Hippocampal formation (tissue), 2 donors: ENCODE data around the gene ERCC6L.

Experiments
- DNase-seq, 2 donors: peaks; one replicate each; lab custom pipeline; 2025; lab: John Stamatoyannopoulos, UW

Gene ERCC6L, protein sequence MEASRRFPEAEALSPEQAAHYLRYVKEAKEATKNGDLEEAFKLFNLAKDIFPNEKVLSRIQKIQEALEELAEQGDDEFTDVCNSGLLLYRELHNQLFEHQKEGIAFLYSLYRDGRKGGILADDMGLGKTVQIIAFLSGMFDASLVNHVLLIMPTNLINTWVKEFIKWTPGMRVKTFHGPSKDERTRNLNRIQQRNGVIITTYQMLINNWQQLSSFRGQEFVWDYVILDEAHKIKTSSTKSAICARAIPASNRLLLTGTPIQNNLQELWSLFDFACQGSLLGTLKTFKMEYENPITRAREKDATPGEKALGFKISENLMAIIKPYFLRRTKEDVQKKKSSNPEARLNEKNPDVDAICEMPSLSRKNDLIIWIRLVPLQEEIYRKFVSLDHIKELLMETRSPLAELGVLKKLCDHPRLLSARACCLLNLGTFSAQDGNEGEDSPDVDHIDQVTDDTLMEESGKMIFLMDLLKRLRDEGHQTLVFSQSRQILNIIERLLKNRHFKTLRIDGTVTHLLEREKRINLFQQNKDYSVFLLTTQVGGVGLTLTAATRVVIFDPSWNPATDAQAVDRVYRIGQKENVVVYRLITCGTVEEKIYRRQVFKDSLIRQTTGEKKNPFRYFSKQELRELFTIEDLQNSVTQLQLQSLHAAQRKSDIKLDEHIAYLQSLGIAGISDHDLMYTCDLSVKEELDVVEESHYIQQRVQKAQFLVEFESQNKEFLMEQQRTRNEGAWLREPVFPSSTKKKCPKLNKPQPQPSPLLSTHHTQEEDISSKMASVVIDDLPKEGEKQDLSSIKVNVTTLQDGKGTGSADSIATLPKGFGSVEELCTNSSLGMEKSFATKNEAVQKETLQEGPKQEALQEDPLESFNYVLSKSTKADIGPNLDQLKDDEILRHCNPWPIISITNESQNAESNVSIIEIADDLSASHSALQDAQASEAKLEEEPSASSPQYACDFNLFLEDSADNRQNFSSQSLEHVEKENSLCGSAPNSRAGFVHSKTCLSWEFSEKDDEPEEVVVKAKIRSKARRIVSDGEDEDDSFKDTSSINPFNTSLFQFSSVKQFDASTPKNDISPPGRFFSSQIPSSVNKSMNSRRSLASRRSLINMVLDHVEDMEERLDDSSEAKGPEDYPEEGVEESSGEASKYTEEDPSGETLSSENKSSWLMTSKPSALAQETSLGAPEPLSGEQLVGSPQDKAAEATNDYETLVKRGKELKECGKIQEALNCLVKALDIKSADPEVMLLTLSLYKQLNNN

DNA sequence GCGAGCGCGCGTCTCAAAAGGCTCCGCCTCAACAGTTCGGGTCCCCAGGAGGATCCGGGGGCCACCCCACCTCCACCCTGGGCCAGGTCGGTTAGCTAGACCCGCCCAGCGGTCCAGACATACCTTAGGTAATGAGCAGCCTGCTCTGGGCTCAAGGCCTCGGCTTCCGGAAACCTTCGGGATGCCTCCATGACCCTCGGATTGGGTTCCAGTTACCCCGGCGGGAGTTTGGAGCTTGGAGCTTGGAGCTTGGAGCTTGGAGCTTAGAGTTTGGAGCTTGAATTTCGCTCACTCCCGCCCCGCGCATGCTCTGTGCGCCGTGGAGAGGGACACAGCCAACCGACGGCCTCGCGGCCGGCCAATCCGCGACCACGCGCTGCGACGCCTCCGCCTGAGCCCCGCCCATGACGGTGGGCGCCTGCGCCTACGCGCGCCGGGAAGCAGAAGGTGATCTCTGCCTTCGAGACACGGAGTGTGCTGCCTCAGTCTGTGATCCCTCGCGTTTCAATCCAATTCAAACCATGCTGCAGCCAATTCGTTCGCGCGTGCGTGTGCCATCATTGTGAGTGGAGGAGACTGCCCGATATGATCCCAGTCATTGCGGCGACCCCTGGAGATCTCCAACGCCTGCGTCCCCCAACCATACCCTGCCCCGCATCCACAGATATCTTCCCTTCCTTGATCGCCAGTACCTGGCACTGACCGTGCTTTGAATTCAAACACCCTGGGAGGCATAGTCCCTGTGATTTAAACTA lies at the start of gene ERCC6L:
Gene ERCC6L (minus strand): TSS at position 307 of the 755 bp plus-strand sequence. CDS start 116 bp downstream, at position 191.
- peak; percentile 28 to 73 for DNase-seq

DNA sequence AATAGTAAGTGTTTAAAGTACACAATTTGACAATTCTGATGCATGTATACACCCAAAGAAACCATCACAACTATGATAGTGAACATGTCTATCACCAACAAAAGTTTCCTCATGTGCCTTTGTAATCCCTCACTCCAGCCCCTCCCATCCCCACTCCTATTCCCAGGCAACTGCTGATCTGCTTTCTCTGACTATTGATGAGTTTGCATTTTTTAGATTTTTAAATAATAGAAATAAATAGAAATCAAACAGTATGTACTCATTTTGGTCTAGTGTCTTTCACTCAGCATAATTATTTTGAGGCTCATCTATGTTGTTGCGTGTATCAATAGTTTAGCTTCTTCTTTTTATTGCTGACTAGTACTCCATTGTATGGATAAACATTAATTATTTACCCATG lies 43.5 kb upstream of the ERCC6L start:
- DNase-seq = no peak

GRCh38 chrX:72280321-72280845 lies 41.6 kb upstream of the ERCC6L start:
- DNase-seq = no peak

DNA sequence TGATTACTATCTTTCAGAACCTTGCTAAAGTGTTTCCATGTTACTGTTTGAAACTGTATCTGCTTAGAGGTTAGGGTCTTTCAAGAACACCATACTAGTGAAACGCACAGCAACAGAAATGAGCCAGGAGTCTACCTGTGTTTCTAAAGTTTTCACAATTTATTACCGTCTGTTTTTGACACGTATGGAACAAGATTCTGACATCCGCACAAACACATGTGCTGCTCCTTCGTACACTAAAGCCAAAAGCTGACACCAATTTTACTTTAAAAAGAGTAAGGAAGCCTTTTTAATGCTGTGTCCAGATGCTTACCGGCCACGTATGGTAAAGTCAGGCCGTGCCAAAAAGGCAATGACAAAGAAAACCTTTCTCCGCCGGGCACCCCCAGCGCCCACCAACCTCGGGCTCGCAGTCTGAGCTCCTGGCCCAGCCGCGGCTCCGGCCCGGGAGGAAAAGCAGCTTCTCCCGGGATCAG lies 37.7 kb upstream of the ERCC6L start:
- no peak for DNase-seq

GRCh38 chrX:72274526-72274925 lies 35.7 kb upstream of the ERCC6L start:
- no peak for DNase-seq

- DNase-seq = no peak
These were observed 34.9 kb upstream of the ERCC6L start for GRCh38 chrX:72273718-72274117.

GRCh38 chrX:72272868-72273267 lies 34.0 kb upstream of the ERCC6L start:
- DNase-seq = no peak

DNA sequence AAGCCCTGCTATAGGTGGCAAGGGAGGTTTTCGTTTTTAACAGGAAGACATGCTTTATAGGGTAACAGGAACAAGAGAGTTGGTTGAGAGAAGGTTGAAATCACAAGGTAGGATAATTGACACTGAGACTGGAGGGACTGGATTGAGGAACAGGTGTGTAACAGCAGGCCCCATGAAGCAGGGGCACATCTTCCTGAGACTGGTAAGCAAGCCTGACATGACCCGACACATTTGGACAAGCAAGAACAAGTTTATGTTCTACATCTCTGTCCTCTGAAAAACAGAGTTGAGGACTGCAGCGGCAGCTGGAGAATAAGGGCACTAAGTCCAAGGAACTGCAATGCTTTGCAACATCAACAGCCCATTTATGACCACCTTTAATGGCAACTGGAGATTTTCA lies 33.0 kb upstream of the ERCC6L start:
- no peak for DNase-seq

DNA sequence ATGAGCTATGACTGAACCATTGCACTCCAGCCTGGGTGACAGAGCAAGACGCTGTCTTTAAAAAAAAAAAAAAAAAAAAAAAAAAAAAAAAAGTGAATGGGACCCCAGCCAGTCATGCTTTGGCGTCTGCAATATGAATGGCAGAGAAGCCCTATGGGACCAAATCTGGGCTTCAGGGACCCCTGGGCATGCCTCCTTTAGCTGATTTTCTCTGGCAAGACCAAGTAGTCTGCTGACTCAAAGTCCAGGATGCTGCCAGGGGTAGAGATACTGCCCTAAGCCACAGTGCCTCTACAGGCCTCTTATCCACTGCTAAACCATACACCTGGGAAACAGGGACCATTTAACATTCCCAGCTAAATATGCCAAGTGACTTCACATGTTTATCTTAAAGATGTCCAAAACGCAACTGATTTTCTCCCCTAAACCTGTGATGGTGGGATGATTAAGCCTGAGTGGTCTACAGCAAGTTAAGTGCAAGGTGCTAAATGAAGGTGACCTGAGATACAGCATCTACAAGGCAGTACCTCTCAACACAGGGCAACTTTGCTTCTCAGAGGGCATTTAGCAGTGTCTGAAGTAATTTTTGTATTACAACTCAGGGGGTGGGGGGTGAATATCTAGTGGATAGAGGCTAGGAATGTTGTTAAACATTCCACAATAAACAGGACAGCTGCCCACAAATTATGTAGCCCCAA lies 32.4 kb upstream of the ERCC6L start:
- DNase-seq = no peak

- no peak for DNase-seq
These were observed 31.6 kb upstream of the ERCC6L start for GRCh38 chrX:72270316-72270866.

GRCh38 chrX:72269671-72270251 lies 30.9 kb upstream of the ERCC6L start:
- no peak for DNase-seq

DNA sequence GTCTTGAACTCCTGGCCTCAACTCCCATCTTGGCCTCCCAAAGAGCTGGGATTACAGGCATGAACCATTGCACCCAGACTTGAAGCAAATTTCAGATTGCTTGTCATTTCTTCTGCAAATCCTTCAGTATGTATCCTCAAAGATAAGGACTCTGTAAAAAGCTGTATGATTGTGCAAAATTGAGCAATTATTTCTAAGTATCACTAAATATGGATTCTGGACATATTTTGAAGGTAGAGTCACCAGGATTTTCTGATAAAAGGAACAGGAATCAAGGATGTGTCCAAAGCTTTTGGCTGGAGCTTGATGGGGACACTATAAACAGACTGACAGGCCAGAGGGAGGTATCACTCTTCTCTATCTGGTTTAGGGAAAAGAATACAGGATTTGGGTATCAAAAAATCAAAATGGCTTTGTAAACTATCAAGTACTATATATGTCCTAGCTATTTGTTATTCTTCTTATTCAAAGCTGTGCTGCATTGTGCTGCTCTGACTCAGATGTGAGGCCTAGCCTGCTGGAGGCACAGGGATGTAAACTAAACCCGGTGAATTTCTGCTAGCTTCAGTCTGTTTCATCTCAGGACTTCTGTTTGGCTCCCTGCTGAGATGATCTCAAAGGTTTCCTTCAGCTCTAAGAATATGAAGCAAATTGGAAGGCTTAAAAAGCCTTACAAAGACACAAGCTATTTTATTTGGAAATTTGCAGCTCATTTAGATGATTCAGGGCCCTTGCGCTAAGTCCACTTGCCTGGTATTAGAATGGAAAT lies 30.0 kb upstream of the ERCC6L start:
- DNase-seq = no peak

DNA sequence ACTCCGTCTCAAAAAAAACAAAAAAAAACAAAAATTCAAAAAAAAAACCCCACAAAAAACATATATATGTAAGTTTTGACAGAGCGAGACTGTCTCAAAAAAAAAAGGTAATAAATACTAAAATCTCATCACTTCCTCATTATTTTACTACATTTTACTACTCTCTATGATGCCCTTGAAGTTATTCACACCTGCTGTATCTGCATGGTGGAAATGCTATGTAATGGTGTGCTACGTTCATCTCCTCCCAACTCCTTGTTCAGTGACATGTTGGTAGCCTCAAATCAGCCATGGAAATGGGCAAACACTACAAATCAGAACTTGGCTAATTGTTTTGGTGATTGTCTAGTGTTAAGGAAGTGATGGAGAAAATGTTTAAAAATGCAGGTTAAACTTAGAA lies 26.4 kb upstream of the ERCC6L start:
- DNase-seq = no peak

DNA sequence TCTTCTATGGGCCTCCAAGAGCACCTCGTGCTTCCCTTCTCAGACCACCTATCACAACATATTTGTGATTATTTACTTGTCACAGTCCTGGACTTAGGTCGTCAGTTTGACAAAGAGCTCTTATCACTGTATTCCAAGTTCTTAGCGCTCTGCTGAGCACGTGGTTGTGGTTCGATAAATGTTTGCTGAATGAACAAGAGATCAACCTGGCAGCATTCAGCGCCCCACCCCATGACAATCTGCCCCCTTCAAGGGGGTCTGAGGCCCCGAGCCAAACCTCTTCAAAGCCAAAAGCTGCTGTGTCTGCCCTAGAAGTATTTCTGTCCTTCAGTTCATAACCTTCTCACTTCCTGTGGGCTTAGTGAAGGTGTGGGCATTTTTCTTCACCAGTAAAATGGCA lies 23.2 kb upstream of the ERCC6L start:
- no peak for DNase-seq

DNA sequence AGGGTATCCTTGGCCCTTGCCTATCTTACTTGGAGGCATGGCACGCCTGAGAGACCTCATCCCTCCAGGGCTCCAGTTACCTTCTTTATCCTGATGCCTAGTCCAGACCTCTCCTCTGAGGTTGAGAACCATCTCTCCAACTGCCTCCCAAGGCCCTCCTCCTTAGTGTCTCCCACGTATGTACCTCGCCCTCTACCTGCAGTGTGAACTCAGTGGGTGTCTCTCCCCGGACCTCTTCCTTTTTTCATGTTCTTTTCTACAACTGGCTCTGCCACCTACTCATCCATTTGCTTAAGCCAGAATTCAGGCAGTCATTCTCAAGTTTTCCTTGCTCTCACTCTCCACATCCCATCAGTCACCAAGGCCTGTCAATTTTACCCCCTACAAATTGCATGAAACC lies 21.6 kb upstream of the ERCC6L start:
- no peak for DNase-seq

GRCh38 chrX:72258174-72258573 lies 19.3 kb upstream of the ERCC6L start:
- DNase-seq = no peak

DNA sequence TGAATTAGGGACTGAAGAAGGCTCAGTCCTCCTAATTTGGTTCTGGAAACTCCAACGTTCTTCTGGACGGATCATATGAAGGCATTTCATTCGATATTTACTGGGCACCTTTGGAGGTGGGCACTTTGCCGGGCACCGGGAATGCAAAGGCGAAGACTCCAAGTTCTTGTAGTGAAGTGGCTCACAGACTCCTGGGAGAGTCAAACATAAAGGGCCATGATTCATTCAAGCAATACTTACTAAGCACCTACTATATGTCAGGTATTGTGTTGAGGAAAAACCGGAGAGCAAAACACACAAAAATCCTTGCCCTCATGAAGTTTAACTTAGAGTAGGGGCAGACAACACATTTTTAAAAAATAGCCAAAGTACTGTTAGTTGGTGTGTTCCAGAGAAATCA lies 17.0 kb upstream of the ERCC6L start:
- DNase-seq = no peak

DNA sequence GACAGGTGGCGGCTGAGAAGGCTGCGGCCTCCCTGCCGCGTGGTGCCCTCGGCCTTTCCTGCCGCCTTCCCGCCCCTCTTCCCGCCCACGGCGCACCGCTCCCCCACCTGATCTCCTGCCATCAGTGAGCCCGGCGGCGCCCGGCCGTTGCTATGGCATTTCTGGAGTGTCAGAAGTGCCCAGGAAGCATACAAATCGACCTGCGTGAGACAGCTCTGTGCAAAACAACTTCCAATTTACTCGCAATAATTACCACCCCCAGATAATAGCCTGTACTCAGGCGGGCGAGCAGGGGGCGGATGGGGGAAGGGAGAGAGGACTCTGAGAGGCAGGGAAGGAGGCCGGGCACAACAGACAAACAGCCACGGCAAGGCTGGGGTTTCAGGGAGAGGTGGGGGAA lies 16.6 kb upstream of the ERCC6L start:
- DNase-seq = peak in 1 of 2 donors; percentile 17

- DNase-seq = no peak
These were observed 16.0 kb upstream of the ERCC6L start for GRCh38 chrX:72254816-72255215.
